ENCODE measurements around the gene LPP. TPM values are rescaled to one million over a fixed set of nuclear protein-coding genes. Genes with fewer than 3 reads are reported as not detected.

LPP gene
- total RNA-seq, 1 donor from 2014 or later = 93.9 TPM

DNA sequence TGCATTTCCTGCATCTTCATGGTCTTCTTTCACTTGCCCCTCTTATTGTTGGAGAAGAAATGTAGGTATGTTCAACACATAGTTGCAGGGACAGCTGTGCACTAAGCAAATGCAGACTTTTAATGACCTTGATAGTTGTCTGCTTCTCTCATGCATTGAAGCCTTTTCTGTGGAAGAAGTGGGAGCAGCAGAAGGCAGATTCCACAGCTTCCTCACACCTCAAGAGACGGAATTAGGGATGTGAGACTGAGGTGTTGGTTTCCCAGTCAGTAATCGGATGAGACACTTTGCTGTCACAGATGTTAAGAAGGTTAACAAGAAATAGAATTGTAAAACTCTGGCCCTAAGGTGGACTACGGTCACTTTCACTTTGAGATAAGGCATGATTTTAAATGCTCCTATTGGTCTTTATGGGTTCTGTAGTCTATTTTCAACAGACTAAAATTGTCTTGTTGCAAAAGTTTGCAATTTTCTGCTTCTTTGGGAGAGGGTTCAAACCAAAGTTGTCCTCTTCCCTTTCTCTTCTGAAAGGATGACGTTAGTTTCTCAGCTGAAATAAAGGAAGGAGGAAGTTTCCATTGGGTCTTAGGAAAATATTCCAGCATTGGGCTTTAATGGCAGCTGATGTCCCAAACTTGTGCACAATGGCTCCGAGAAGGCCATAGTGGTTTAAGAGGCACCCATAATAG lies 117.4 kb downstream of the LPP start:
- H3K4me3 ChIP-seq (ENCODE audit: low read depth, low read length) = no peak overlapping the region
- TF ChIP-seq CTCF (conservative IDR thresholded peaks at IDR 0.05; ENCODE audit: low read depth, low read length) = no peak
- no peak for DNase-seq (ENCODE audit: low read depth)

- H3K4me3 ChIP-seq (ENCODE audit: low read depth, low read length) = no peak overlapping the region
- no peak for DNase-seq (ENCODE audit: low read depth)
Measured at GRCh38 chr3:188272481-188273372, 118.8 kb downstream of the LPP start.

DNA sequence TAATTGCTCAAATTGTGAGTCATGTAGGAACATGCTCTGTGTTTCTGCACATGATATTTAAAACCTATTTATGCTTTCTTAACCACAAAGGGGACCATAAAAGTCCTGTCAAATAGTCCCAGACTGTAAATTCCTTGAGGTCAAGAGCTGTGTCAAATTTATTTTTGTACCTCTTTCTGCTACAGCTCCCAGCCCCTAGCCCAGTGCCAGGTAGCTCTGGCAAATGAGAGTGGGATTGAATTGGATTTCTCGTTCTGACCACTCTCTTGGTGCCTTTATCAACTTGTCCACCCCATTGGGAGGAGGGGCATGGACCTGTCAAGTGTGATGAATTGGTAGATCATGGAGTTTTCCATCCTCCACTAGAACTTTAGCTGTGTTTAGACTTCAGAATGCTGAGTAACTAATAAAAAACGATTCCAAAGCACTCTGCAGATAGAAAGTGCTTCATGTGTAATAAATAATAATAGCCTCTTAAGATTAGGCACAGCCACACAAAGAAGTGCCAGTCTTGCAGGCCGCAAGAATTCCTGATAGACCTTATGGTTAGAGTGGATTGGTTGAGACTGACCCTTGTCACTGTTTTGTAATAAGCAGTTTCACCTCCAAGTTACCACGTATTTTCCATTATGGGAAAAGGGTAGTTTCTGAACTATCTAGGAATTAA lies 120.4 kb downstream of the LPP start:
- no peak for DNase-seq (ENCODE audit: low read depth)
- H3K4me3 ChIP-seq (ENCODE audit: low read depth, low read length) = no peak overlapping the region
- no peak for TF ChIP-seq CTCF (conservative IDR thresholded peaks at IDR 0.05; ENCODE audit: low read depth, low read length)

More at GRCh38 chr3:188272481-188273372, 118.8 kb downstream of the LPP start:
- no peak for TF ChIP-seq CTCF (conservative IDR thresholded peaks at IDR 0.05; ENCODE audit: low read depth, low read length)

DNA sequence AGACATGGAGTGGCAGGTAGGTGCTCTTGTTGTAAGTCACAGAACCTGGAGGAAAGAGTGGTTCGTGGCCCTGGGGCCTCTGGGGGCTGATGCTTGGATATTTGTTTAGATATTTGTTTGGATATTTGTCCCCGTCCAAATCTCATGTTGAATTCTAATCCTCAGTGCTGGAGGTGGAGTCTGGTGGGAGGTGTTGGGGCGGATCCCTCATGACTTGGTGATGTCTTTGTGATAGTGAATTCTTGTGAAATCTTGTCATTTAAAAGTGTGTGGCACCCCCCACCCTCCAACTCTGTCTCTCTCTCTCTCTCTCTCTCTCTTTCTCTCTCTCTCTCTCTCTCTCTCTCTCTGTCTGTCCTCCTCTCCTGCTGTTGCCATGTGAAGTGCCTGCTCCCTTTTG lies 122.4 kb downstream of the LPP start:
- no peak overlapping the region for H3K4me3 ChIP-seq (ENCODE audit: low read depth, low read length)
- no peak for DNase-seq (ENCODE audit: low read depth)
- TF ChIP-seq CTCF (conservative IDR thresholded peaks at IDR 0.05; ENCODE audit: low read depth, low read length) = no peak

DNA sequence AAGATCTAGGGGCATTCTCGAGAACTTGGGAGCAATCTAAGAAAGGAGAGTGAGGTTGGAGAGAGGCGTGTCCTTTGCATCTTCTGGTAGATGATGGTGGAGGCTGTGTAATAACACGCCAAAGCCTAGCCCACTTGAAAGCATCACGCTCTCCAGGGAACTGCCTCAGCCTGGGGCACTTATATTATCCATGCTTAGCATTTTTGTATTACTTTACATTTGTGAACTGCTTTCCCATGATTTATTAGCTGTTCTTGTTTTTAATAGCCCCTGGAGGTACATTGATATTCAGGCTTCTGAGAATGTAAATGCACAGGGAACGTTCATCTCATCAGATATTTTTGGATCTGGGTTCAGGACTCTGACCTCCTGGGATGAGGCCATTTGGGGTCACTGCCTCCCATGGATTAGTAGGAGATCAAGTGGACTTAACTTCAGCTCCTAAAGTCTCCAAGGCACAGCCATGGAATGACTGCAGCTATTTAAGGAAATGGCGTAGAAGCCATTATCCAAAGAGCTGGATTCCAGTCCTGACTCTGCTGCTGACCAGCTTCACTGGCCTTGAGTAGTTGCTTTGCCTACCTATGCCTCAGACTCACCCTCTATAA lies 124.9 kb downstream of the LPP start:
- no peak for DNase-seq (ENCODE audit: low read depth)
- TF ChIP-seq CTCF (conservative IDR thresholded peaks at IDR 0.05; ENCODE audit: low read depth, low read length) = no peak
- H3K4me3 ChIP-seq (ENCODE audit: low read depth, low read length) = no peak overlapping the region

- H3K4me3 ChIP-seq (ENCODE audit: low read depth, low read length) = no peak overlapping the region
- TF ChIP-seq CTCF (conservative IDR thresholded peaks at IDR 0.05; ENCODE audit: low read depth, low read length) = no peak
- no peak for DNase-seq (ENCODE audit: low read depth)
Measured at GRCh38 chr3:188279502-188280335, 125.8 kb downstream of the LPP start.
